ENCODE results near the gene AUH.

The AUH gene

DNA sequence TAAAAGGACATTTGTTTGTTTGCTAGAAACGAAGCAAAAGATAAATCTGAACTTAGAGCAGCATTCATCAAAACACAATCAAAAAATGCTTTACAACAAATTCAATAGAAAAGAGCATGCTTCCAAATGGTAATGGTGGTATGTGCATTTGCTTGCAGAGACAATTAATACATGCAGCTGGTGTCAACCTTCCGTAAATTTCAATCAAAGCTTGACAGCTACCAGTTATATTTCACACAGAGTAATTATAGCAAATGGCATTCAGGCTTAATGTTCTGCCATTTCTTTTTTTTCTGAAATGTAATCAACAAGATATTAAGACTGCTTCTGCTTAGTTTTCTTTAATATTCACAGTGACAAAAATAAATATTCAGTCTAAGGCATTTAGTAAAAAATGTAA, 90.6 kb downstream of the AUH start:
- DNase-seq (ENCODE audit: low read depth) = no peak
- TF ChIP-seq, protein P1, sequence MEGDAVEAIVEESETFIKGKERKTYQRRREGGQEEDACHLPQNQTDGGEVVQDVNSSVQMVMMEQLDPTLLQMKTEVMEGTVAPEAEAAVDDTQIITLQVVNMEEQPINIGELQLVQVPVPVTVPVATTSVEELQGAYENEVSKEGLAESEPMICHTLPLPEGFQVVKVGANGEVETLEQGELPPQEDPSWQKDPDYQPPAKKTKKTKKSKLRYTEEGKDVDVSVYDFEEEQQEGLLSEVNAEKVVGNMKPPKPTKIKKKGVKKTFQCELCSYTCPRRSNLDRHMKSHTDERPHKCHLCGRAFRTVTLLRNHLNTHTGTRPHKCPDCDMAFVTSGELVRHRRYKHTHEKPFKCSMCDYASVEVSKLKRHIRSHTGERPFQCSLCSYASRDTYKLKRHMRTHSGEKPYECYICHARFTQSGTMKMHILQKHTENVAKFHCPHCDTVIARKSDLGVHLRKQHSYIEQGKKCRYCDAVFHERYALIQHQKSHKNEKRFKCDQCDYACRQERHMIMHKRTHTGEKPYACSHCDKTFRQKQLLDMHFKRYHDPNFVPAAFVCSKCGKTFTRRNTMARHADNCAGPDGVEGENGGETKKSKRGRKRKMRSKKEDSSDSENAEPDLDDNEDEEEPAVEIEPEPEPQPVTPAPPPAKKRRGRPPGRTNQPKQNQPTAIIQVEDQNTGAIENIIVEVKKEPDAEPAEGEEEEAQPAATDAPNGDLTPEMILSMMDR (IDR thresholded peaks at IDR 0.05; ENCODE audit: low read length, missing control alignments) = no peak
- H3K4me3 ChIP-seq (replicated peaks; ENCODE audit: low read depth, low read length) = no peak overlapping the region

DNA sequence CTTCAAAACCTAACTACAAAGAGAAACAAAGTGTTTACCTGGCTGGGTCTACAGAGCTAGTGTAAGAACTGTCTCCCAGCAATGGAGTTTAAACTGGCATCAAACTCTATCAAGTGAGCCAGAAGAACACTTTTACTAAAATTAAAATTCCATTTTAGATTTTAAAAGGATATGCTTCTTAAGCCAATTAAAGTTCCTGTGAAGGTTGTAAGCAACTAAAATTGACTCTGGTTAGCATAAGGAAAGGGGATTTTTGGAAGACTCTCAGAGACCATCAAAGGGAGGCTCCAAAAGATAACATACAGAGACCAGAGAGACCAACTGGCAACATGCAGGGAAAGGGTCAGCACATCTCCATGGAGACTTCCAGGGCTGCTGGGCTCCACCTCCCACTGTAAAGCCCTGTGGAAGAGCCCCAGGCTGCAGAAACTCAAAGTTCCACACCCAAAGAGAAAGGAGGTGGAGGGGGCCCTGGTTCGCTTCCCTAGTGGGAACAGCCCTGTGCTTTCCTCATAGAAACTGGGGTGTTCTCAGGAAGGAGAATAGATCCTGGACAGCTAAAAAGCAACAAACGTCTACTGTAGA, 91.7 kb downstream of the AUH start:
- TF ChIP-seq, protein P1 (IDR thresholded peaks at IDR 0.05; ENCODE audit: low read length, missing control alignments) = no peak
- no peak for DNase-seq (ENCODE audit: low read depth)
- H3K4me3 ChIP-seq (replicated peaks; ENCODE audit: low read depth, low read length) = no peak overlapping the region

DNA sequence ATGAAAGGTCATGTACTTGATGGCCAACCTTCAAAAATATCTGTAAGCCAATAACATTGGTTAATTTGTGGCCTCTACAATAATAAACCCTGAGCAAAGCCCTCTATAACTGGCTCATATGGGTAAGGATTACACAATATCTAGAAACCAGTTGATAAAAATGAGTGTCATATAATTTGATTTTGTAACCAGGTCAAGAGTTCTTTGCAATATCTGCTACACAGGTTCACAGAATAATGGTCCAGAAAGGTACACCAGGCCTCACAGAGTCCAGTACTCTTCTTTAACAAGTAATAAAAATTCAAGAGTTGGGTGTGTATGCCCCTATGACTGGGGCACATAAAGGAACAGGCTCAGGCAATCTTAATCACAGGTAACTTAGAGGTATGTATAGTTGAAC, 95.3 kb downstream of the AUH start:
- TF ChIP-seq, protein P1 (IDR thresholded peaks at IDR 0.05; ENCODE audit: low read length, missing control alignments) = no peak
- DNase-seq (ENCODE audit: low read depth) = no peak
- H3K4me3 ChIP-seq (replicated peaks; ENCODE audit: low read depth, low read length) = no peak overlapping the region

DNA sequence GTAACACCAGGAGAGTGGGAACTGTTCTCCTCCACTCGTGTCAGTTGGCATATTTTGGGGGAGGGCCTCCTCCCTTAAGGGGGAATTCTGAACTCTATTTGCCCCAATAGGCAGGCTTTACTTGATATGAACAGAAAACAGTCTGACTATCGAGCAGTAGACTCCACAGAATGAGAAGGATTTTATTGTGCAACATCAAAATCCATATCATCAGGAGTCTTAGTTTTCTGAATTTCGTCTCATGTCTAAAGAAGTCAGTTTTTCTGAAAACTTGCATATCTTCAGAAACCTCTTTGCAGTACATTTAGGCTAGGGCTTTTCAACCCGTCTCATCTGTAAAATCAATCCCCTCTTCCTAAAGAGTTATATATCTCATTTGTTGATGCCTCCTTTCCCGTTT, 96.2 kb downstream of the AUH start:
- no peak overlapping the region for H3K4me3 ChIP-seq (replicated peaks; ENCODE audit: low read depth, low read length)

DNA sequence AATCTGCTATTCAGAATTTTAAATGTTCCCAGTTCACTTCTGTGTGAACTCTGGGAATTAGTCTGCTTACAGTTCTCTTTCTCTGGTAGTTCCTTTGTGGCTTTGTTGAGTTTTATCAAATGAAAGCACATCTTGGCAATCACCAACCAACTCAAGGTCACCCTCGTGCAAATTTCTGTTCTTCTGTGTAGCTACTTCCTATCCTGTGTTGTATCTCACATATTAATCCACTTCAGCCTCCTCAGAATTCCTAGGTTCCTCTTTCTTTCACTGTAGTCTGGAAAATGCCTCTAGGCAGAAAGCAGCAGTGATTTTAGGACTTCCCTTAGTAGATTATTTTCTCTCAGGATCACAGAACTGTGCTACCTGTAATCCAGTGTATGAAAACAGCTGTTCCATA, 100.3 kb downstream of the AUH start:
- no peak overlapping the region for H3K4me3 ChIP-seq (replicated peaks; ENCODE audit: low read depth, low read length)
- DNase-seq (ENCODE audit: low read depth) = no peak
- TF ChIP-seq, protein P1 (IDR thresholded peaks at IDR 0.05; ENCODE audit: low read length, missing control alignments) = no peak

More for the DNA sequence above, 96.2 kb downstream of the AUH start:
- TF ChIP-seq, protein P1 (IDR thresholded peaks at IDR 0.05; ENCODE audit: low read length, missing control alignments) = no peak
- no peak for DNase-seq (ENCODE audit: low read depth)

DNA sequence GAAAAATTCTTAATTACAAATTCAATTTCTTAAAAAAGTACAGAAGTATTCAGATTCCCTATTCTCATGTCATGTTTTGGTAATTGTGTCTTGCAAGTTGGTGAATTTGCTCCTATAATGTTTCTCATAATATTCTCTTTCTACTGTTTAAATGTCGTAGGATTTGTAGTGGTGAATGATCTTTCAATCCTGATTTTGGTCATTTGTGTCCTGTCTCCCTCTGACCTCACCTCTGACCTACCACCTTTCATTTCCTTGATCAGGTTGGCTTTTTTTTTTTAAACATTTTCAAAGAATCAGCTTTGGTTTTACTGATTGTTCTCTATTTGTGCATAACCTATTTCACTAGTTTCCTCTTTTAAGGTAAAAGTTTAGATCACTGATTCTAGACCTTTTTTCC, 102.6 kb downstream of the AUH start:
- no peak for DNase-seq (ENCODE audit: low read depth)
- H3K4me3 ChIP-seq (replicated peaks; ENCODE audit: low read depth, low read length) = no peak overlapping the region
- TF ChIP-seq, protein P1 (IDR thresholded peaks at IDR 0.05; ENCODE audit: low read length, missing control alignments) = no peak

DNA sequence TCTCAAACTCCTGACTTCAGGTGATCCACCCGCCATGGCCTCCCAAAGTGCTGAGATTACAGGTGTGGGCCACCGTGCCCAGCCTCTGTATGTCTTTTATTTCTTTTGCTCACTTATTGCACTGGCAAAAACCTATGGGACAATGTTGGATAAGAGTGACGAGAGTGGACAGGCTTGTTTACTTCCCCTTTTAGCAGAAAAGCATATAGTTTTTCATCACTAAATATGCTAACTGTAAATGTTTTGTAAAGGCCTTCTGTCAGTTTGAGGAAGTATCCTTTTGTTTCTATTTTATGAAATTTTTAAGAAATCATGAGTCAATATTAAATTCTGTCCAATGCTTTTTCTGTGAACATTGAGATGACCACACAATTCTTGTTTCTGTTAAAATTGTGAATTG, 103.3 kb downstream of the AUH start:
- H3K4me3 ChIP-seq (replicated peaks; ENCODE audit: low read depth, low read length) = no peak overlapping the region
- TF ChIP-seq, protein P1 (IDR thresholded peaks at IDR 0.05; ENCODE audit: low read length, missing control alignments) = no peak
- DNase-seq (ENCODE audit: low read depth) = no peak
